SJSA1 (cell line): ENCODE results near the gene ITGA8. TPM values are rescaled to one million over a fixed set of nuclear protein-coding genes. Genes with fewer than 3 reads are reported as not detected.

Experiments used
- DNase-seq, 2 experiments: peaks; one replicate each; pipeline ENCODE4 v3.0.0-alpha.2; 2015 to 2020; ENCODE audit warnings: low spot score in 2 of 2, low read depth in 1 of 2
- H3K27ac ChIP-seq: fragments of 250-450 bp; sonication (Bioruptor Pico); 2 replicates; pipeline ENCODE4 v1.5.1; 2020; ENCODE audit warnings: mild to moderate bottlenecking, moderate library complexity
- H3K27me3 ChIP-seq: fragments of 250-450 bp; sonication (Bioruptor Pico); replicated peaks from 2 replicates; pipeline ENCODE4 v1.5.1; 2020; ENCODE audit warnings: mild to moderate bottlenecking, moderate library complexity
- H3K36me3 ChIP-seq: fragments of 250-450 bp; sonication (Bioruptor Pico); 2 replicates; pipeline ENCODE4 v1.5.1; 2020; ENCODE audit warnings: mild to moderate bottlenecking
- H3K4me1 ChIP-seq: fragments of 250-450 bp; sonication (Bioruptor Pico); replicated peaks from 2 replicates; pipeline ENCODE4 v1.6.1; 2021; ENCODE audit warnings: mild to moderate bottlenecking
- H3K4me3 ChIP-seq: fragments of 250-450 bp; sonication (Bioruptor Pico); 2 replicates; pipeline ENCODE4 v1.5.1; 2020; ENCODE audit warnings: mild to moderate bottlenecking
- H3K9me3 ChIP-seq: fragments of 250-450 bp; sonication (Bioruptor Pico); replicated peaks from 2 replicates; pipeline ENCODE4 v1.5.1; 2020; ENCODE audit warnings: mild to moderate bottlenecking
- total RNA-seq: library from RNA; depleted of rRNA; stranded (reverse); fragments of >200 nt; shearing (Covaris generic); gene quantifications from 2 replicates; pipeline ENCODE4 v1.2.3, GENCODE V29; 2014

The ITGA8 gene
- total RNA-seq, 1 experiment from 2014 or later = 11.8 TPM

- no peak for DNase-seq
- Histone ChIP-seq H3K9me3 (no peaks in the 10 kb centered on the region), H3K36me3 (no peaks in the 10 kb centered on the region), H3K4me1 (no peaks in the 10 kb centered on the region), H3K4me3 (no peak overlapping the region), H3K27me3 (no peaks in the 10 kb centered on the region; the same call in 1 of the 2 replicates), H3K27ac (no peak overlapping the region)
Observed at GRCh38 chr10:15695852-15696251, 23.9 kb downstream of the ITGA8 start.

GRCh38 chr10:15690031-15690430 is 29.7 kb downstream of the ITGA8 start:
- DNase-seq = no peak
- H3K4me1 ChIP-seq = no peaks in the 10 kb centered on the region
- H3K36me3 ChIP-seq = no peaks in the 10 kb centered on the region
- H3K9me3 ChIP-seq = no peaks in the 10 kb centered on the region
- H3K4me3 ChIP-seq = no peak overlapping the region
- H3K27ac ChIP-seq = no peak overlapping the region
- no peaks in the 10 kb centered on the region for H3K27me3 ChIP-seq

- no peak overlapping the region for H3K27ac ChIP-seq
Observed at GRCh38 chr10:15684768-15685167, 35.0 kb downstream of the ITGA8 start.

DNA sequence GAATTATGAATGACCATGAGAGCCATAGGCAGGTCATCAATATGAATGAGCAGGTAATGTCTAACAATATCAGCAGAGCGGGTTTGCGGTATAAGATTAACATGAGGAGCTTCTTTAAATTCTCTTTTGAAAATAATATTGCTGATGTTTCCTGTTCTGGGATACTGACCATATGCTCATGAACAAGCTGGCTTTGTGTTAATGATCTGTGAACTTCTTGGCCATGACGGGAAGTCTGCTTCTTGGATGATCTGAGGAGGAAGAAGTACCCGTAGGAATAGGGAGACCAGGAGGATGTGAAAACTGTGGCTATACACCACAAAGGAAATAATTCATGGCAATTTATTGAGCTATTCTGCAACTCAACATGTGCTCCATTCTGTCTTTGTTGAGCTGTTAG is 38.6 kb downstream of the ITGA8 start:
- Histone ChIP-seq H3K27me3 (no peaks in the 10 kb centered on the region), H3K36me3 (no peaks in the 10 kb centered on the region), H3K4me1 (no peaks in the 10 kb centered on the region), H3K4me3 (no peak overlapping the region), H3K27ac (no peak overlapping the region), H3K9me3 (no peaks in the 10 kb centered on the region)
- no peak for DNase-seq

More at GRCh38 chr10:15684768-15685167, 35.0 kb downstream of the ITGA8 start:
- Histone ChIP-seq H3K9me3 (no peaks in the 10 kb centered on the region), H3K4me1 (no peaks in the 10 kb centered on the region), H3K27me3 (no peaks in the 10 kb centered on the region), H3K4me3 (no peak overlapping the region), H3K36me3 (no peaks in the 10 kb centered on the region)
- DNase-seq = no peak

GRCh38 chr10:15678851-15679250 is 40.9 kb downstream of the ITGA8 start:
- Histone ChIP-seq H3K9me3 (no peaks in the 10 kb centered on the region), H3K36me3 (no peaks in the 10 kb centered on the region), H3K27ac (no peak overlapping the region), H3K4me1 (no peaks in the 10 kb centered on the region), H3K27me3 (no peaks in the 10 kb centered on the region), H3K4me3 (no peak overlapping the region)
- DNase-seq = no peak

GRCh38 chr10:15672469-15672868 is 47.3 kb downstream of the ITGA8 start:
- DNase-seq = no peak
- Histone ChIP-seq H3K4me3 (no peak overlapping the region), H3K27me3 (no peaks in the 10 kb centered on the region), H3K36me3 (no peaks in the 10 kb centered on the region), H3K9me3 (no peaks in the 10 kb centered on the region), H3K27ac (no peak overlapping the region), H3K4me1 (no peaks in the 10 kb centered on the region)

DNA sequence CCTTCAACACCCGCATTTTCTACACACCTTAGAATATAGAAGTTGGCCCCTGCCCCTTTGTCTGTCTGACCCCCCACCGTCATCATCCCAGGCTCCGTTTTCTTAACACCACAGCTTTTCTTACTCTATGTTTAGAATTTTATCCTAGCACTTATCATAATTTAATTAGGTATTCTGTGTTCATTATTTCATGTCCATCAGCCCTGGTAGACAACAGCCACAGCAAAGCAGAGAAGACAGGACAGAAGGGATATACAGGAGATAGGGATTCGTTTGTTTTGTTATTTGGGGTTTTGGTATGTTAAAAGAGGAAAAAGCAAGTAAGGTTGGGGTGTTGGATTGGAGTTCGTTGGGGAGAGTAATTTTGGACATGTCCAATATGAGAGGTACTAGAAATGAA is 48.8 kb downstream of the ITGA8 start:
- Histone ChIP-seq H3K27me3 (no peaks in the 10 kb centered on the region), H3K36me3 (no peaks in the 10 kb centered on the region), H3K9me3 (no peaks in the 10 kb centered on the region), H3K4me1 (no peaks in the 10 kb centered on the region), H3K4me3 (no peak overlapping the region), H3K27ac (no peak overlapping the region)
- DNase-seq = no peak

GRCh38 chr10:15661574-15661973 is 58.1 kb downstream of the ITGA8 start:
- H3K36me3 ChIP-seq = no peaks in the 10 kb centered on the region
- H3K9me3 ChIP-seq = no peaks in the 10 kb centered on the region
- no peaks in the 10 kb centered on the region for H3K4me1 ChIP-seq
- no peak overlapping the region for H3K27ac ChIP-seq
- no peak overlapping the region for H3K4me3 ChIP-seq
- DNase-seq = no peak
- no peaks in the 10 kb centered on the region for H3K27me3 ChIP-seq

- Histone ChIP-seq H3K36me3 (no peaks in the 10 kb centered on the region), H3K27me3 (no peaks in the 10 kb centered on the region), H3K4me3 (no peak overlapping the region), H3K27ac (no peak overlapping the region), H3K9me3 (no peaks in the 10 kb centered on the region), H3K4me1 (no peaks in the 10 kb centered on the region)
- DNase-seq = no peak
Observed at GRCh38 chr10:15660990-15661389, 58.7 kb downstream of the ITGA8 start.

DNA sequence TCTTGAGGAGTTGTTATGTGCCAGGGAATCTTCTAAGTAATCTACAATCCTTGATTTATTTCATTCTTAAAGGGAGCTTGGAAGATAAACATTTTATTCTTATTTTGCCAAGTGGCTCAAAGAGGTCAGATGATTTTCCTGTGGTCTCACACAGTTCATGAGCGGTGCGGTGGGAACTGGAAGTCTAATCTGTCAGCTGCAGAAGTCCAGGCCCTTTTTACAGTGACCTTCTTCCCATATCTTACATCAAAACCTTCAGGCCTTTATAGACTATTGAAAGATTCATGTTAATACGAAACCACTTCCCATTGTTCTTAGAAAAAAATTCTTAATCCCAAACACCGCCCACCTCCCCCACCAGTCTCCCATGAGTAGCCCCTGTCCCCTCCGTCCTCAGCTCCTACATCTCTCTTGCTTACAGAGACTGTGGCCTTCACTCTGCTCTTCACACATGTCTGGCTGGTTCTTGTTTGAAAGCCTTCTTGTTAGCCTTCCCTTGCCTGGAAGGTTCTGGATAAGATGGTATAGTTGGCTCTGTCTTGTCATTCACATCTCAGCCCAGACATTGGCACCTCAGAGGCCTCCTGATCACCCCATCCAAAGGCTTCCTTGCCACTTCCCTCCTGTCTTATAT is 61.5 kb downstream of the ITGA8 start:
- no peaks in the 10 kb centered on the region for H3K4me1 ChIP-seq
- no peaks in the 10 kb centered on the region for H3K36me3 ChIP-seq
- no peak overlapping the region for H3K27ac ChIP-seq
- H3K4me3 ChIP-seq = no peak overlapping the region
- no peak for DNase-seq
- no peaks in the 10 kb centered on the region for H3K27me3 ChIP-seq
- H3K9me3 ChIP-seq = no peaks in the 10 kb centered on the region

DNA sequence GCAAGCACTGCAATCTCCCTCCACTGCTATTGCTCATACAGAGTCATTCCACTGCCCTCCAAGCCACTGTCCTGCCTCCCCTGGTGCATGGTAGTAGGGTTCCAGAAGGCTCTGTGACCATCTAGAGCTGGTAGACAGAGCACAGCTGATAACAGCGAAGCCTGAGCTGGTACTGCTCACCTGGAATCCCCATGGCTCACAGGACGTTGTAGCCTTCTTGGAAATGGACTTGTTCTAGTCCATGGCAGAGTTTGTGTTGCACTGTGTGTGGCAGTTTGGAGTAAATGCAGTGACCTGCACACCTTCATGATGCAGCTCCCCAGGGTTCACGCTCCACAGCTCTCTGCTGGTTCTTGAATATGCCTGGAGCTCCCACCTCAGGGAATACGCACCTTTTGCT is 67.0 kb downstream of the ITGA8 start:
- Histone ChIP-seq H3K4me1 (no peaks in the 10 kb centered on the region), H3K9me3 (no peaks in the 10 kb centered on the region), H3K36me3 (no peaks in the 10 kb centered on the region), H3K27me3 (no peaks in the 10 kb centered on the region), H3K4me3 (no peak overlapping the region), H3K27ac (no peak overlapping the region)
- no peak for DNase-seq

DNA sequence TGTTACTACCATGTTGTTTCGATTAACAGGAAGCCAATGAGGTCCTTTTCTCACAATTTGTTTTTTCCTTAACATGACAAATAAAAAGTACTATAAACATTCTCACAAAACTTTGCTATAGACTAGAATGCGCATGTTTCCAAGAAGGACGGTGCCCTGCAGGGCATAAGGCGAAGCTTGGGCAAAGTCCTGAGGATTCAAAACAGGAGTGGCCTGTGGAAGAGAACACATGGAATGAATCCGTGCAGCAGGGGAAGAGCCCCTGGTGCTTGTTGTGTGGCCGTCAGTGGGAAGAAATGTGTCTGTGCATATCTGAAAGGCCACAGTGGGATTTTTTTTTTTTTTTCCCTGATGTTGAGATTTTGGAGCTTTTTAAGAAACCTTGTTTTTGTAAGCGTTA is 67.6 kb downstream of the ITGA8 start:
- H3K36me3 ChIP-seq = no peaks in the 10 kb centered on the region
- DNase-seq = no peak

GRCh38 chr10:15651175-15651574 is 68.5 kb downstream of the ITGA8 start:
- no peaks in the 10 kb centered on the region for H3K4me1 ChIP-seq
- H3K9me3 ChIP-seq = no peaks in the 10 kb centered on the region
- DNase-seq = peak in 1 of 2 experiments; percentile 11
- no peaks in the 10 kb centered on the region for H3K36me3 ChIP-seq
- H3K4me3 ChIP-seq = peak overlapping the region; percentile 10; the same call in 1 of the 2 replicates
- H3K27ac ChIP-seq = no peak overlapping the region
- H3K27me3 ChIP-seq = no peaks in the 10 kb centered on the region

More for the DNA sequence above, 67.6 kb downstream of the ITGA8 start:
- no peaks in the 10 kb centered on the region for H3K27me3 ChIP-seq
- no peak overlapping the region for H3K4me3 ChIP-seq
- H3K27ac ChIP-seq = no peak overlapping the region
- H3K9me3 ChIP-seq = no peaks in the 10 kb centered on the region
- H3K4me1 ChIP-seq = no peaks in the 10 kb centered on the region

DNA sequence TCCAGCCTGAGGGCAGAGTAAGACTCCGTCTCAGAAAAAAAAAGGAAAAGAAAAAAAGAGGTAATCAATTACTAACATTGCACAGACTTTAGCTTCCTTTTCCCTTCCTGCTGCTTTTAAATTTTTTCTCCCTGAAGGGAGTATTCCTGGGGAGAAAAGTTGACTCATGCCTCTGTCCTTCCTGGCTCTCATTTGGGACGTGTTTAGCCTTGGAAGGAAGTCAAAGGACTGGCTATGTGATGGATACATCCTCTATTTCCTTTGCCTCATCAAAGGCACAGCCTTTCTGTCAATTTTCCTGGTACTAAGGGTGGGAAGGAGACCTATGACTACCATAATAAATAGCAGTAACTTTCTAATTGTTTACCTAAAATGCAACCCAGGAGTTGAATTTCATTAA is 77.6 kb downstream of the ITGA8 start:
- no peak for DNase-seq

DNA sequence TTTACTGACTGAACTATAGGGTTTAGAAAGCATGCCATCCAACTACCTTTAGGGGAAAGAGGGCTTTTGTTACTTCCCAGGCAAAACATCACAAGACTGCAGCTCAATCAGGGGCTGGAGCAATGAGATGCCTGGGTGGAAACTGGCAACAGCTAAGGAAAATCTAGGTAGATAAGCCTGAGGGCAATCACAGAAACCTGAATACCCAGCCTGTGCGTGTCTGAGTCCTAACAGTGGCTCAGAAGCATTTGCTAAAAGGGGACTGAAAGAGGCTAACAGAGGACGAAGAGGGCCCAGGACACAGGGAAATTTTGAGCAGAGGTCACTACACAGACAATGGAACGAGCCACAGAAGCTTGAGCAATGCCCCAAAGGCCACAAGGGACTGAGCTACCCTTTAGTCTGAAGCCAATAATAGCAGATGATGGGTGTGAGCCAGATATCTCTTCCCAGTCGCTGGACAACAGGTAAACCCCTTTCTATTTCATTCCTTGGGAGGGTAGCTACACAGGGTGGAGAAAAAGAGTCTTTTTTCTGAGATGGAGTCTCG is 79.1 kb downstream of the ITGA8 start:
- no peak for DNase-seq
- H3K36me3 ChIP-seq = no peaks in the 10 kb centered on the region
- H3K4me1 ChIP-seq = no peaks in the 10 kb centered on the region
- H3K9me3 ChIP-seq = no peaks in the 10 kb centered on the region
- no peak overlapping the region for H3K4me3 ChIP-seq
- H3K27me3 ChIP-seq = no peaks in the 10 kb centered on the region
- no peak overlapping the region for H3K27ac ChIP-seq

More for the DNA sequence above, 77.6 kb downstream of the ITGA8 start:
- H3K36me3 ChIP-seq = no peaks in the 10 kb centered on the region
- no peak overlapping the region for H3K27ac ChIP-seq
- no peaks in the 10 kb centered on the region for H3K27me3 ChIP-seq
- no peaks in the 10 kb centered on the region for H3K4me1 ChIP-seq
- no peak overlapping the region for H3K4me3 ChIP-seq
- H3K9me3 ChIP-seq = no peaks in the 10 kb centered on the region
